NOMO-1 treated with DMSO at 0.1 percent for 48 hours (cell line): ENCODE results near the gene ZNF587B.
"Not testable (repeated sequence)": the region's sequence is repeated elsewhere in the genome, so short reads cannot be mapped to it uniquely, and the experiment has no call there.

Experiments used
- DNase-seq: peaks from one replicate; lab custom pipeline; 2025; ENCODE audit not compliant: unreplicated experiment; lab: John Stamatoyannopoulos, UW

The ZNF587B gene

GRCh38 chr19:57830071-57830602, at the start of gene ZNF587B:
Gene ZNF587B, plus strand, starts transcription at chr19:57830299. Its CDS starts 230 bp downstream, at chr19:57830529.
- DNase-seq: no peak

DNA sequence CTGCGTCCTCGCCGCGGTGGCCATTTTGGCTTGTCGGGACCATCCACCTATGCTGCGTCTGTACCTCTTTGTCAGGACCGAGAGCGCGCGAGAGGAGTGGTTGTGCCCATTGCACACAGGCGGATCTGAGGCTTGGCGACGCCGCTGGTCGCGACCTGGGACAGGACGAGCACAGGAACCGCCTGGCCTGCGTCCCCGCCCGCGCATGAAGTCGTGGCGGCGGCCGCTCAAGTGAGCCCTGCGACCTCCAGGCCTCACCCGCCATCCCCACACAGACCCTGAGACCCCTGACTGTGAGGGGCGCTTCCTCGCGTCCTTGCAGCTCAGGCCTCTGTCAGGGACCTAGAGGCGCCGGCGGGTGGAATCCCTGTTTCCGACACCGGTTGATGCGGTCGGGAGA, 43.8 kb upstream of the ZNF587B start:
- DNase-seq: no peak

GRCh38 chr19:57786906-57787305, 43.2 kb upstream of the ZNF587B start:
- no peak for DNase-seq

DNA sequence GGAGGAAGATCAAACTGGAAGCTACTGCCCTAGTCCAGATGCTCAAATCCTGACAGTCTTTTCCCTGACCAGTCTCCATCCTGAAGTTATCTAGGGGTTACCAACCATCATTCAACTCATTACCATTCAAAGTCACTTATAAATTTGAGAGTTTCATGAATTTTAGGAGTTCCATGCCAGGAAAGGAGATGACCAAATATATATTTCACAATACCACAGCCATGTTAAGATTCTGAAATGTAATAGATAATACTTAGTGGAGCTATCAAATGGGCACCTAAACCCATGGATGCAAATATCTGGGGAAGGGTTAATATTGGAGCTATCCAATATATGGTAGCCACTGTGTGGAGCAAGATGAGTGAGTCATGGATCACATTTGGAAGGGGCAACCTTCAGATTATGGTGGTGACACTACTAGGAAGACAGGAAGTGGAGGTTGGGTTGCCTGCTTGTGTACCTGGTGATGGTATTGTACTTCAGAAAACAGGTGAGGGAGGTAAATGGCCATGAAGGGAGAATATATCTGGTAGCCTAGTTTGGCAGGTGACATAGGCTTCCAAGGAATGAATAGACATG, 41.9 kb upstream of the ZNF587B start:
- DNase-seq: no peak

DNA sequence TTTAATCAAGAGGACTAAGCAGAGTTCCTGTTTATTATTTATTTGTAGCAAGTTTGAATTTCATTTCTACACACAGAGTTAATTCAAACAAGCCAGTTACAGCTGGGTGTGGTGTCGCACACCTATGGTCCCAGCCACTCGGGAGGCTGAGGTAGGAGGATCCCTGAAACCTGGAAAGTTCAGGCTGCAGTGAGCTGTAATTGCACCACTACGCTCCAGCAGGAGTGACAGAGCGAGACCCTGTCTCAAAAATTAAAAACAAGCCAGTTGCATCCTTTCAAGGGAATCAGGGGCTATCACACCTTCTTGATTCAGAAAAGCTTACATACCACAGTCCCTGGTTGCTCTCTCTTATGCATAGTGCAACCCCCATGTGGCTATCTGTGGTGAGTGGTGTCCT, 40.8 kb upstream of the ZNF587B start:
- DNase-seq: no peak

DNA sequence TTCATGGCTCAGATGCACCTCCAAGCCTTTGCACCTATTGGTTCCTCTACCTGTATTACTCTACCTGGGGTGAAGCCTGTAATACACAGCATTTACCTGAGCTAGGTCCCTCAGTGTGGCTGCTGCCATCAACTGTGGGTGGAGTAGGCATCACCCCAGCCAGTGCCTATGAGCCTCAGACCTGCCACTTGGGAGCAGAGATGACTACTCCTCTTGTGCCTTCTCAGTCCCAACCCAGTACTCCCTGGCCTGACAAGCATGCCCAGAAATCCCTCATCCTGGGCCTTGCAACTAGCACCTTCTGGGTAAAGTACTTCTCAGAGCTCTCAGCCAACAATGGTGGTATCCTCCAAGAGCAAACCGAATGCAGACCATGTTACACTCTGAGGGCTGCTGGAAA, 33.5 kb upstream of the ZNF587B start:
- not testable (repeated sequence) for DNase-seq

GRCh38 chr19:57800696-57801095, 29.4 kb upstream of the ZNF587B start:
- DNase-seq: no peak

DNA sequence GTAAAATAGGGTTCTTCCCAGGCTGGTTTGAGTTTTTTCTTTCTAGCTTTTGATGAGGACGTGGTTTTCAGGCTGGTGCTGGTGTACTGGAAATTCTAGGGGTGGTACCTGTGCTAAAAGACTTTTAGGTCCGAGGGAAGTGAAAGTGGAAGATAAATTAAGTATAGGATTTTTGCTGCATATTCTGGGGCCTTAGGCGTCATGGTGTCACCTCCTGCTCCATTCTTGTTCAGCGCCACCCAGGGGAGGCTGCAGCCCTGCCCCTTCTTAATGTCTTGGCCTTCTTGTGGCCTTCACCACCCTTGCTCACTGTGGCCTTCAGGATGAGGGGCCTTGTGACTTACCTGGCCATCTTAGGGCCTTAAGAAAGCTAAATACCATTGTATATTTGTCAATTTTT, 27.8 kb upstream of the ZNF587B start:
- no peak for DNase-seq

- DNase-seq: no peak
These were observed 26.9 kb upstream of the ZNF587B start for GRCh38 chr19:57803265-57803593.

DNA sequence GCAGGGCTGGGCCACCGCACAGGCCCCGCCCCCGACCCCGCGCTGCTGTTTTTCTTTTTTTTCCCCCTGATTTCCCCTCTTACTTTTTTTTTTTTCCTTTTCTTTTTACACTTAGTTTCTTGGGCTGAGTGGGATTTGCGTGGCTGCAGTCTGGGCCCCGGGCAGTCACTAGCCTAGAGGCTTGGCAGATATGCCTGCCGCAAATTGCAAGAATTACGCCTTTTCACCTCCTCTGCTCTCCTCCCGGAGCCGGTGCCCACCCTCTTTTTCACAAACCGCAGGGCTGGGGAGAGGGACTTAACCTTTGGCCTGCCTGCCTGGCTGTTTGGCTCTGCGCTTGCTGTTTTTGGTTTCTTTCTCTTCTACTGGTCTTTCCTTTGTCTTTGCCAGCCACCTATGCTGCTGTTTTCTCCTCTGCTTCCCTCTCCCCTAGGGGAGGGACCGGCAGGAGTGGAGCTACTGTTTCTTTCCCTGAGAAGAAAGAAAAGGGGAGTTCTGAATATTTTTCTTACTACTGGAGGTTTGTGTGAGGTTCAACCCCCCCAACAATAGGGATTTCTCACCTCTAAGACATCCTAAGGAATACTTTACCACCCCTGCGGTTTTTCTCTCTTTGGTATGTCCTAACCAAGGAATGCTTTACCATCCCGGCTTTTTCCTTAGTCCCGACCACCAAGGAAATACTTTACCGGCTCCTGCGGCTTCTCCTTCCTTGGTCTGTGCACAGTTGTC, 26.3 kb upstream of the ZNF587B start:
- no peak for DNase-seq

GRCh38 chr19:57807541-57807940, 22.6 kb upstream of the ZNF587B start:
- DNase-seq: no peak

DNA sequence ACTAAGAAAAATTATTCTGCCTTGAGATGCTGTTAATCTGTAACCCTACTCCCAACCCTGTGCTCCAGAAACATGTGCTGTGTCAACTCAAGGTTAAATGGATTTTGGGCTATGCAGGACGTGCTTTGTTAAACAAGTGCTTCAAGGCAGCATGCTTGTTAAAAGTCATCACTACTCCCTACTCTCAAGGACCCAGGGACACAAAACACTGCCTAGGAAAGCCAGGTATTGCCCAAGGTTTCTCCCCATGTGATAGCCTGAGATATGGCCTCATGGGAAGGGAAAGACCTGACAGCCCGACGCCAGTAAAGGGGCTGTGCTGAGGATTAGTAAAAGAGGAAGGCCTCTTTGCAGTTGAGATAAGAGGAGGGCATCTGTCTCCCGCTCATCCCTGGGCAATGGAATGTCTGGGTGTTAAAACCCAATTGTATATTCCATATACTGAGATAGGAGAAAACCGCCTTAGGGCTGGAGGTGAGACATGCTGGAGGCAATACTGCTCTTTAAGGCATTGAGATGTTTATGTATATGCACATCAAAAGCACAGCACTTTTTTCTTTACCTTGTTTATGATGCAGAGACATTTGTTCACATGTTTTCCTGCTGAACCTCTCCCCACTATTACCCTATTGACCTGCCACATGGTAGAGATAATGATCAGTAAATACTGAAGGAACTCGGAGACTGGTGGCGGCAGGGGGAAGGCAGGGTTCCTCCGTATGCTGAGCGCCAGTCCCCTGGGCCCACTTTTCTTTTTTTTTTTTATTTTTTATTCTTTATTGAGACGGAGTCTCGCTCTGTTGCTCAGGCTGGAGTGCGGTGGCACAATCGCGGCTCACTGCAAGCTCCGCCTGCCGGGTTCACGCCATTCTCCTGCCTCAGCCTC, 19.4 kb upstream of the ZNF587B start:
- not testable (repeated sequence) for DNase-seq

GRCh38 chr19:57812226-57812625, 17.9 kb upstream of the ZNF587B start:
- no peak for DNase-seq

DNA sequence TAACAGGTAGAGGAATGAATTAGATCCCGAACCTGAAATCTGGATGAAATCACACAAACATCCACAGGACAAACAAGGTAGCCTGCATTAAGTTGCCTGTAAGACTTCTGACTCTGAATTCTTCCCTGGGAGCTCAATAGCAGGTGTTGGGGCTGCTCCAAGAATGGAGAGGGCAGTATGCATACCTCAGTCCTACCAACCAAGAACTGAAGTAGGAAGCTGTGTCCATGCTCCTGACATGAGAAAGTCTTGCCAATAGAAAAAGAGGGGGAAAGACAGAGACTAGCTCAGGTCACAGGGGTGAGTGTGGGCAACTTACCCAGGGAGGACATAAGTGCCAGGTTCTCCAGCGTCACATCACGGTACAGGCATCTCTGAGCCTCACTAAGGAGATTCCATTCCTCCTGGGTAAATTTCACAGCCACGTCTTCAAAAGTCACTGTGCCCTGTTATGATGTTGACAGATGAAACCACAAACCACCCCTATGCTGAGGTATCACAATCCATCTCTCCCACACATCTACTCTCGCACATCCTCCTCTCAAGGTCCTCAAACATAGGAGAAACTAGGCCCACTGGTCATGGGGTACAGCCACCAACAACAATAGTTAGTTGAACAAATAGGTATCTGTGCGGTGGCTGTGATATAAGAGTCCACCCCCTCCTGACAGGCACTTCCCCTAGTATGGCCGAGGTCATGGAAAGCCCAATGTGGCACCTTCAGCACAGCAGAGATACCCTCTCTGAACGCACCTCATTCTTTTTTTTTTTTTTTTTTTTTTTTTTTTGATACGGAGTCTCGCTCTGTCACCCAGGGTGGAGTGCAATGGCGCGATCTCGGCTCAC, 16.9 kb upstream of the ZNF587B start:
- DNase-seq: not testable (repeated sequence)

DNA sequence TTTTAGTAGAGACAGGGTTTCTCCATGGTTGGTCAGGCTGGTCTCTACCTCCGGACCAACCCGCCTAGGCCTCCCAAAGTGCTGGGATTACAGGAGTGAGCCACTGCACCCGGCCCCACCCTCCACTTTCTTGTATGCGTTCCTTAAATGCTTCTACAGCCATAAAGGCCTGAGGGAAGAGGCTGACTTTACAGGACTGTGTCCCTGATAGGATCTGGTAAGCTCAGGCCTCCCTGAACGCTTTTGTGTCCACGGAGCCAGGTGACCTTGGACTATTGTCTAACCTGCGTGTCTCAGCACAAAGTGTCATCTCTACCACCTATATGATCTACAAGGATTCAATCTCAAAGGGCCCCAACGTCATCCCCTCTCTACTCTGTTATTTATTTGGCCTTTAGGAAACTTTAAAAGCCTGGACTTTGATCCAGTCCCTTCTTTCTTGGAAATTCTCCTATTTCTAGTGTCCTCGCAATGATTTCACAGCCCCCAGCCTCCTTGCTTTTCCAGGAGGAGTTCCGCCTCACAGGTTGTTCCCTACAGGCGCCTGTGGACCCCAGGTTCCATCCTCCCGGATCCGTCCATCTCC, 16.1 kb upstream of the ZNF587B start:
- DNase-seq: no peak

- DNase-seq: peak; percentile 81
These were observed 15.4 kb upstream of the ZNF587B start, which contains the start of gene ZNF552 for GRCh38 chr19:57814505-57815246. Gene ZNF552, minus strand, starts transcription at chr19:57814913. Its CDS starts 170 bp downstream, at chr19:57814743.

DNA sequence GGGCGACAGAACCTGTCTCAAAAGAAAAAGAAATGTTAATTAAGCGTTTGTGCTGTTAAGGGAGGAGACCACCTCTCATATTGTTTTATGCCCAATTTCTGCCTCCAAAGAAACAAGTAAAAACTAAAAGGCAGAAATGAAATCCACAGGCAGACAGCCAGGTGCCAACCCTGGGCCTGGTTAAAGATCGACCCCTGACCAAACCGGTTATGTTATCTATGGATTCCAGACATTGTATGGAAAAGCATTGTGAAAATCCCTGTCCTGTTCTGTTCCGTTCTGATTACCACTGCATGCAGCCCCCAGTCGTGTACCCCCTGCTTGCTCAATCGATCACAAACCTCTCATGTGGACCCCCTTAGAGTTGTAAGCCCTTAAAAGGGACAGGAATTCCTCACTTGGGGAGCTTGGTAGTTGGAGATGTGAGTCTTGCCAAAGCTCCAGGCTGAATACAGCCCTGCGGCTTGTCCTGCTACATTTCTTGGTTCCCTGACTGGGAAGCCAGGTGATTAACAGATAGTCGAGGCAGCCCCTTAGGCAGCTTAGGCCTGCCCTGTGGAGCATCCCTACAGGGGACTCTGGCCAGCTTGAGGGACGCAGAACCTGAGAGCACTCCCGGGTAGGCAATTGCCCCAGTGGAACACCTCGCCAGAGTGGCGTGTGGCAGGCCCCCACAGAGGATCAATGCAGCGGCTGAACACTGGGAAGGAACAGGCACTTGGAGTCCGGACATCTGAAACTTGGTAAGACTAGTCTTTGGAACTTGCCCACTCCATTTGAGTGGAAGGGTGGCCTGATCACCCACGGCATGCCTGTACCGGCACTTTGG, 14.6 kb upstream of the ZNF587B start:
- no peak for DNase-seq

- DNase-seq: no peak
These were observed 13.4 kb upstream of the ZNF587B start for GRCh38 chr19:57816652-57817051.

DNA sequence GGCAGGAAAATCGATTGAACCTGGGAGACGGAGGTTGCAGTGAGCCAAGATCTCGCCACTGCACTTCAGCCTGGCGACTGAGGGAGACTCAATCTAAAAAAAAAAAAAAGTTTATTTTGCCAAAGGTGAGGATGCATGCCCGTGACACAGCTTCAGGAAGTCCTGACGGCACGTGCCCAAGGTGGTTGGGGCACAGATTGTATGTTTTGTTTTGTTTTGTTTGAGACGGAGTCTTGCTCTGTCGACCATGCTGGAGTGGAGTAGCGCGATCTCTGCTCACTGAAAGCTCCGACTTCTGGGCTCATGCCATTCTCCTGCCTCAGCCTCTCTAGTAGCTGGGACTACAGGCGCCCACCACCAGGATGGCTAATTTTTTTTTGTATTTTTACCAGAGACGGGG, 12.1 kb upstream of the ZNF587B start:
- DNase-seq: no peak
